CD14-positive monocyte (primary cell): ENCODE measurements around the gene CNTNAP5. TPM values are rescaled to one million over a fixed set of nuclear protein-coding genes. Genes with fewer than 3 reads are reported as not detected.

Experiments used
- DNase-seq, 3 donors: peaks; one replicate each; pipeline ENCODE4 v3.0.0-alpha.2; 2011 to 2022
- H2AFZ ChIP-seq: 2 replicates; pipeline ENCODE4 v1.6.0; 2012; ENCODE audit warnings: mild to moderate bottlenecking, low read depth, low read length, inconsistent platforms; ENCODE audit not compliant: insufficient read depth, poor library complexity, severe bottlenecking
- H3K27ac ChIP-seq, 2 donors: 1 replicate in 1 of 2; 2 replicates in 1 of 2; pipeline ENCODE4 v1.5.1; 2012 to 2013; ENCODE audit warnings: low read length in 2 of 2, control low read depth in 1 of 2, inconsistent platforms in 1 of 2, low read depth in 1 of 2, mild to moderate bottlenecking in 1 of 2
- H3K27me3 ChIP-seq, 2 donors: one replicate each; pipeline versions ENCODE4 v1.6.0 to v1.6.1; 2011 to 2013; ENCODE audit warnings: low read length in 2 of 2; ENCODE audit not compliant: control insufficient read depth in 2 of 2, insufficient read depth in 2 of 2
- H3K36me3 ChIP-seq, 2 donors: replicated peaks in 1 of 2; 1 replicate in 1 of 2; 2 replicates in 1 of 2; pipeline versions ENCODE4 v1.5.1 to v1.6.1; 2012 to 2013; ENCODE audit warnings: low read length in 2 of 2, control low read depth in 1 of 2, inconsistent platforms in 1 of 2, mild to moderate bottlenecking in 1 of 2; ENCODE audit not compliant: insufficient read depth in 2 of 2, control insufficient read depth in 1 of 2
- H3K4me1 ChIP-seq, 2 donors: 1 replicate in 1 of 2; 2 replicates in 1 of 2; pipeline versions ENCODE4 v1.5.1 to v1.6.1; 2012 to 2013; ENCODE audit warnings: low read length in 2 of 2, control low read depth in 1 of 2, inconsistent platforms in 1 of 2, mild to moderate bottlenecking in 1 of 2, moderate library complexity in 1 of 2; ENCODE audit not compliant: insufficient read depth in 2 of 2, control insufficient read depth in 1 of 2
- H3K4me2 ChIP-seq: replicated peaks from 2 replicates; pipeline ENCODE3; 2012; ENCODE audit warnings: low read length, moderate library complexity, mild to moderate bottlenecking; ENCODE audit not compliant: poor library complexity, severe bottlenecking; ENCODE audit errors: extremely low read depth
- H3K4me3 ChIP-seq, 3 experiments: fragments of 200-600 bp in 1 of 3; sonication (generic) in 1 of 3; replicated peaks in 1 of 3; 1 replicate in 2 of 3; 2 replicates in 1 of 3; pipeline ENCODE4 v1.5.1; 2011 to 2013; ENCODE audit warnings: low read length in 3 of 3, mild to moderate bottlenecking in 3 of 3, control low read depth in 2 of 3, low read depth in 2 of 3, inconsistent platforms in 1 of 3, moderate library complexity in 1 of 3
- H3K79me2 ChIP-seq: 2 replicates; pipeline ENCODE4 v1.6.0; 2012; ENCODE audit warnings: mild to moderate bottlenecking, control low read depth, inconsistent platforms, low read length, moderate library complexity; ENCODE audit not compliant: insufficient read depth
- H3K9ac ChIP-seq: 2 replicates; pipeline ENCODE4 v1.6.0; 2017; ENCODE audit warnings: low read length, mild to moderate bottlenecking; ENCODE audit not compliant: insufficient read depth, poor library complexity, severe bottlenecking
- H3K9me3 ChIP-seq, 2 donors: replicated peaks in 1 of 2; 1 replicate in 1 of 2; 2 replicates in 1 of 2; pipeline versions ENCODE4 v1.5.1 to v1.6.1; 2012 to 2013; ENCODE audit warnings: low read length in 2 of 2, control low read depth in 1 of 2; ENCODE audit not compliant: control insufficient read depth in 1 of 2, insufficient read depth in 1 of 2
- H4K20me1 ChIP-seq: 2 replicates; pipeline ENCODE4 v1.6.0; 2012; ENCODE audit warnings: mild to moderate bottlenecking, low read length, control low read depth, moderate library complexity; ENCODE audit not compliant: insufficient read depth
- H3K27ac Mint-ChIP-seq, 7 donors: one replicate each; pipeline ENCODE4 v1.8.0; 2020; ENCODE audit warnings: mild to moderate bottlenecking in 7 of 7, mixed read lengths in 7 of 7, moderate library complexity in 6 of 7, inconsistent platforms in 2 of 7
- H3K27me3 Mint-ChIP-seq, 3 donors: one replicate each; pipeline ENCODE4 v1.8.0; 2021 to 2022; ENCODE audit warnings: low read depth in 3 of 3, mild to moderate bottlenecking in 3 of 3, mixed read lengths in 3 of 3, moderate library complexity in 3 of 3, inconsistent platforms in 1 of 3
- H3K36me3 Mint-ChIP-seq, 2 donors: one replicate each; pipeline ENCODE4 v1.8.0; 2020; ENCODE audit warnings: mixed read lengths in 2 of 2, inconsistent platforms in 1 of 2, mild to moderate bottlenecking in 1 of 2
- H3K4me1 Mint-ChIP-seq: one replicate; pipeline ENCODE4 v1.8.0; 2020; ENCODE audit warnings: mild to moderate bottlenecking, mixed read lengths
- H3K4me3 Mint-ChIP-seq, 2 donors: one replicate each; pipeline ENCODE4 v1.8.0; 2020; ENCODE audit warnings: mild to moderate bottlenecking in 2 of 2, mixed read lengths in 2 of 2, moderate library complexity in 1 of 2
- H3K9me3 Mint-ChIP-seq, 7 donors: one replicate each; pipeline ENCODE4 v1.8.0; 2020 to 2022; ENCODE audit warnings: mixed read lengths in 7 of 7, mild to moderate bottlenecking in 6 of 7, moderate library complexity in 6 of 7, inconsistent platforms in 2 of 7
- CTCF ChIP-seq: fragments of 200-600 bp; IDR thresholded peaks from one replicate; pipeline ENCODE4 v1.8.0; 2022; ENCODE audit warnings: antibody characterized with exemption, mild to moderate bottlenecking
- WGBS: methylation state at CpG from one replicate; pipeline ENCODE4 v1.1.5; 2013; ENCODE audit warnings: missing lambda C conversion rate; ENCODE audit not compliant: insufficient coverage; 5-methylcytosine and 5-hydroxymethylcytosine counted together
- intact Hi-C, 2 donors: fragments of 100-400 bp; cut with micrococcal nuclease; formaldehyde crosslinking; loops; one replicate each; pipeline versions ENCODE4 v1.15.0 to v1.15.1; 2023
- polyA plus RNA-seq, 3 donors: library from polyadenylated mRNA; depleted of rRNA in 1 of 3; unstranded in 2 of 3; stranded (reverse) in 1 of 3; fragments of 300-500 nt in 2 of 3; fragments of >200 nt in 1 of 3; fragmentation: Illumina TruSeq in 2 of 3; gene quantifications; 1 replicate in 2 of 3; 2 replicates in 1 of 3; pipeline ENCODE4 v1.2.3, GENCODE V29; 2012 to 2021

CNTNAP5 gene
- polyA plus RNA-seq, 3 donors, result not detected

- no CpG with 5 or more reads among the region's 1 CpG for WGBS
- intact Hi-C loops, result no loop called here
- H3K4me1 Mint-ChIP-seq, result no peaks in the 10 kb centered on the region
- H3K9me3 ChIP-seq, result peaks cover 2 to 13% of the 10 kb centered on the region in 2 donors
- H3K4me3 Mint-ChIP-seq, result no peak overlapping the region
- H3K36me3 Mint-ChIP-seq, result no peaks in the 10 kb centered on the region
- peaks cover 0 to 11% (median 7%) of the 10 kb centered on the region in 7 donors for H3K9me3 Mint-ChIP-seq
- H4K20me1 ChIP-seq, result no peaks in the 10 kb centered on the region
- no peak overlapping the region for H3K4me2 ChIP-seq
- no peak for TF ChIP-seq CTCF
- H3K27me3 Mint-ChIP-seq, result no peaks in the 10 kb centered on the region
- H3K27ac ChIP-seq, result no peak overlapping the region
- H3K36me3 ChIP-seq, result no peaks in the 10 kb centered on the region
- no peak overlapping the region for H3K9ac ChIP-seq
- H3K27ac Mint-ChIP-seq, result no peak overlapping the region
- no peak for DNase-seq
- H3K79me2 ChIP-seq, result no peaks in the 10 kb centered on the region
- no peaks in the 10 kb centered on the region for H3K27me3 ChIP-seq
- no peaks in the 10 kb centered on the region for H3K4me1 ChIP-seq
- no peak overlapping the region for H2AFZ ChIP-seq
- H3K4me3 ChIP-seq, result no peak overlapping the region
Measured at GRCh38 chr2:124693156-124693555, 668.1 kb downstream of the CNTNAP5 start.

GRCh38 chr2:124698979-124699565, 674.0 kb downstream of the CNTNAP5 start:
- Histone ChIP-seq H3K36me3 (no peaks in the 10 kb centered on the region), H2AFZ (no peak overlapping the region), H3K4me1 (no peaks in the 10 kb centered on the region), H3K9me3 (peaks cover 3 to 7% of the 10 kb centered on the region in 2 donors), H4K20me1 (no peaks in the 10 kb centered on the region), H3K79me2 (no peaks in the 10 kb centered on the region), H3K27me3 (no peaks in the 10 kb centered on the region), H3K4me3 (no peak overlapping the region), H3K27ac (no peak overlapping the region), H3K9ac (no peak overlapping the region), H3K4me2 (no peak overlapping the region)
- no peak overlapping the region for H3K4me3 Mint-ChIP-seq
- no peak overlapping the region for H3K27ac Mint-ChIP-seq
- no CpG with 5 or more reads among the region's 4 CpGs for WGBS
- H3K4me1 Mint-ChIP-seq, result no peaks in the 10 kb centered on the region
- no peak for DNase-seq
- H3K36me3 Mint-ChIP-seq, result no peaks in the 10 kb centered on the region
- H3K27me3 Mint-ChIP-seq, result no peaks in the 10 kb centered on the region
- intact Hi-C loops, result no loop called here
- TF ChIP-seq CTCF, result no peak
- H3K9me3 Mint-ChIP-seq, result peaks cover 0 to 5% (median 3%) of the 10 kb centered on the region in 7 donors
